ENCODE measurements around the gene STAT1.
"Not testable (repeated sequence)": the region's sequence is repeated elsewhere in the genome, so short reads cannot be mapped to it uniquely, and the experiment has no call there.

The STAT1 gene

DNA sequence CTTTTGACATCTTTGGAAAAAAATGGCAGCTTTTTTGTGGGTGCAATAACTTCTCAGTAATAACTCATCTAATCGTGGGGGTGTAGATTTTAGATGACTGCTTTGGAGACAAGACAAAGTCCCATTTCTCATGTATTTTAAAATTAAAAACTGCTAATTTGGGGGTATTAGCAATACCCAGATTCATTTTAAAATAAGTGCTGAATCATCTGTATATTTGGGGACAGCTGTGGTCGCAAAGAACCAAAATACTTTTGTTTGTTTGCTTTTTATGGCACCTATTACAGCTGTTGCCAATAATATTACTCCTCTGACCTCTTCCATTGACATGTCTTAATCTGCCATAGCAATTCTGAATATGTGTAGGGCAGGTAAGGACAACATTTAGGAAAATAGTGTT is 45.4 kb downstream of the STAT1 start:
- no peak for FAIRE-seq
- DNase-seq (ENCODE audit: insufficient read length), result no peak
- no peak for TF ChIP-seq POLR2A (IDR thresholded peaks at IDR 0.05; ENCODE audit: low read depth, low read length)
- TF ChIP-seq TAF1 (IDR thresholded peaks at IDR 0.05; ENCODE audit: borderline replicate concordance, low read depth, low read length), result no peak
- TF ChIP-seq POLR2AphosphoS5 (IDR thresholded peaks at IDR 0.05; ENCODE audit: low read depth, low read length), result no peak

DNA sequence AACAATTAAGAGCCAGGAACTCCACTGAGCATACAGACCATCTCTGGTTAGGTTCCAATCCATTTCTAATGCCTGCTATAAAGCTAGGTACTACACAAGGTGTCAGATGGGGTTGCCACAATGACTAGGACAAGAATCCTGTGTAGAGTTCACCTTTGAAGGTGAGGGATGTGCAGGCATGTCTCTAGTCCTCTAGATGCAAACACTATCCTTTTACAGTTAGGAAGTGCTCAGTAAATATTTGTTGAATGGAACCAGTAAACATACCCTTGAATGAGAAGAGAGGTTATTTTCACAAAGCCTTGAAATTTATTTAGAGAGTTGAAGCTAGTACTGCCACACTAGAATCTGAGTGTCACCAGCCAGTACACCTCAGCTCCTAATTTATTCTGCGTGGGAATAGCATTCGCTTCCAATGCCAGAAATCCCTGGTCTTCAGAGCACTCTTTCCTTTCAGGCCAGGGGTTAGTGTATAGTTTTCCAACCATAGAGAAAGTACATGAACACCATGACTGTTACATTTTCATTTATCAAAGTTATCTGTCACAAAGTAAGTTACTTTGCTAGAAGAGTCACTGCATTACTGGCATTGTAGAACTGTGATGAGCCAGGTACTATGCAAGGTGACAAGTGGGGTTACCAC is 48.3 kb downstream of the STAT1 start:
- TF ChIP-seq TAF1 (IDR thresholded peaks at IDR 0.05; ENCODE audit: borderline replicate concordance, low read depth, low read length) (no peak), POLR2AphosphoS5 (IDR thresholded peaks at IDR 0.05; ENCODE audit: low read depth, low read length) (peak; percentile 87), POLR2A (IDR thresholded peaks at IDR 0.05; ENCODE audit: low read depth, low read length) (peak; percentile 55)
- FAIRE-seq (no peak), DNase-seq (ENCODE audit: insufficient read length) (no peak)

DNA sequence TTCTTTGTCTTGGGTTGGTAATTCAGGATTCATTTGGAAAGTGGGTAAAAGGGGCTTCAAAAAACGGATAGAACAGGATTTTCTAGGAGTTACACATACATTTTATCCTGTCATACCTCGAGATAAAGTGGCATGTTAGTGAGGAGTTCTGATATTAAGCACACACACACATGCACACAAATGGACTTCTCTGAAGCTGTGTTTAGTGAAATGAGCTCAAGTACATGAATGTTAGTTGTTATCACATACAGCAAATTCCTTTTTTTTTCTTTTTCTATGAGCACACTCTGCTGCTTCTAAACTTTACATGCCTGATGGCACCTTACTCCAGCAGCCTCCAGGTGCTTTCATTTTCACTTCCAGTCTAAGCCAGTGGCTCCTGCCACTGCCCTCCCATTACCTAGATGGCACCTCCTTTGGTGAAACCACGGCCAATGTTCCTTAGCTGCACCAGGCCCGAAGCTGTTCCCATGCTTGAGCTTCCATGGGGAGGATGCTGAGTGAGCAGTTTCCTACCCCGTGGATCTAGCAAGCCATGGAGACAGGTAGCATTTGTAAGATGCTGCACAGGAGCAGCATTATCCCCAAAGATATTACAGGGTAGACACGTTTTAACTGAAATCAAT is 49.7 kb downstream of the STAT1 start:
- DNase-seq (ENCODE audit: insufficient read length) (no peak), FAIRE-seq (peak; percentile 79)
- TF ChIP-seq POLR2AphosphoS5 (IDR thresholded peaks at IDR 0.05; ENCODE audit: low read depth, low read length) (peak; percentile 97), TAF1 (IDR thresholded peaks at IDR 0.05; ENCODE audit: borderline replicate concordance, low read depth, low read length) (no peak), POLR2A (IDR thresholded peaks at IDR 0.05; ENCODE audit: low read depth, low read length) (peak; percentile 91)

DNA sequence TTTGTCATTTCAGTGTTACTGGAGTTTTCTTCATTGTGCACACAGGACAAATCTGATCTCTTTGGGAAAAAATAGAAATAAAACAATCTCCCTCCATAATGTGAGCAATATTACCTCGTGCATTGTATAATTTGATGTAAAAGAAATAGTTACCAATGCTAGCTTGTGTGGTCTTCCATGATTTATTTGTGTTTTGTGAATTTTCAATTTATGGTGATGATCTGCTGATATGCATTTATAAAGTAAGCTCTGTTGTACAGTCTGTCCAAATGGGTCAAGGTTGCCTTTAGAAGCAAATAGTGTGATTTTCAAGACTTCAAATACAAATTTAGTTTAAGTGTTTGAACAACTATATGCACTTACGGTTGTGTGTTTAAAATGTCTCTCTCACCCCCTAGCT is 50.9 kb downstream of the STAT1 start:
- no peak for TF ChIP-seq TAF1 (IDR thresholded peaks at IDR 0.05; ENCODE audit: borderline replicate concordance, low read depth, low read length)
- TF ChIP-seq POLR2AphosphoS5 (IDR thresholded peaks at IDR 0.05; ENCODE audit: low read depth, low read length), result peak; percentile 65; the same call in 1 of the 2 replicates
- no peak for FAIRE-seq
- no peak for DNase-seq (ENCODE audit: insufficient read length)

DNA sequence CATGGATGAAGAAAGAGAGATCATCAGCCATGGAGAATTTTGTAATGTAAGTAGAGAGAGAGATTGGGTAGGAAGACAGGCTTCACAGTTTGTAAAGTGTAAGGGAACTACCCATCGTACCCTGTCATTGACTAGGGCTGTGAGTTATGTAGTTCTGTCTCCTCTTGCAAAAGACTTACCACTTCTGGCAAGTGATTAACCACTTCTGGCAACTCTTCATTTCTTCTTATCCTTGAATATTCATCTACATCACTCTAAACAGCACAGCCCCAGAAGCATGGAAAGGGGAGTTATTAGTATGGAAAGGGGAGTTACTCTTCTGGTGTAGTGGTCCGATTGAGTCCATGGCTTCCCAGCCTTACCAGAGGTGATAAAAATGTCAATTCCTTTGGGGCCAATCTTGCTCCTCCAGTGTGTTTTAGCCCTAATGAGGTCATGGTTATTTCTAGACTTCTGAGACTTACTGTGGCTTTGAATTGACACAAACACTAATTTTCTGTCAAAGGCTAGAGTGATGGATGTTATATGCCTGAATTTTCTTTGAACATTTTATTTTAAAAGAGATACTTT is 52.0 kb downstream of the STAT1 start:
- DNase-seq (ENCODE audit: insufficient read length), result no peak
- TF ChIP-seq POLR2AphosphoS5 (IDR thresholded peaks at IDR 0.05; ENCODE audit: low read depth, low read length), result peak; percentile 80
- peak; percentile 73 for TF ChIP-seq POLR2A (IDR thresholded peaks at IDR 0.05; ENCODE audit: low read depth, low read length)
- no peak for TF ChIP-seq TAF1 (IDR thresholded peaks at IDR 0.05; ENCODE audit: borderline replicate concordance, low read depth, low read length)
- peak; percentile 48 for FAIRE-seq

DNA sequence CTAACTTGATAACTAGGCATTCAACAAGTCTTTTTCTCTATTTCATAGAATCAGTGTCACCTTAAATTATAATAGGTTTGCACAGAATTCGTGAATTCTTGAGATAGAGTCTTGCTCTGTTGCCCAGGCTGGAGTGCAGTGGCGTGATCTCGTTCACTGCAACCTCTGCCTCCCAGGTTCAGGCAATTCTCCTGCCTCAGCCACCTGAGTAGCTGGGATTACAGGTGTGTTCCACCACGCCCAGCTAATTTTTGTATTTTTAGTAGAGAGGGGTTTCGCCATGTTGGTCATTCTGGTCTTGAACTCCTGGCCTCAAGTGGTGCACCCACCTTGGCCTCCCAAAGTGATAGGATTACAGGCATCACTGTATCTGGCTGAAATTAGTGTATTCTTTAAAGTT is 52.9 kb downstream of the STAT1 start:
- not testable (repeated sequence) for FAIRE-seq

DNA sequence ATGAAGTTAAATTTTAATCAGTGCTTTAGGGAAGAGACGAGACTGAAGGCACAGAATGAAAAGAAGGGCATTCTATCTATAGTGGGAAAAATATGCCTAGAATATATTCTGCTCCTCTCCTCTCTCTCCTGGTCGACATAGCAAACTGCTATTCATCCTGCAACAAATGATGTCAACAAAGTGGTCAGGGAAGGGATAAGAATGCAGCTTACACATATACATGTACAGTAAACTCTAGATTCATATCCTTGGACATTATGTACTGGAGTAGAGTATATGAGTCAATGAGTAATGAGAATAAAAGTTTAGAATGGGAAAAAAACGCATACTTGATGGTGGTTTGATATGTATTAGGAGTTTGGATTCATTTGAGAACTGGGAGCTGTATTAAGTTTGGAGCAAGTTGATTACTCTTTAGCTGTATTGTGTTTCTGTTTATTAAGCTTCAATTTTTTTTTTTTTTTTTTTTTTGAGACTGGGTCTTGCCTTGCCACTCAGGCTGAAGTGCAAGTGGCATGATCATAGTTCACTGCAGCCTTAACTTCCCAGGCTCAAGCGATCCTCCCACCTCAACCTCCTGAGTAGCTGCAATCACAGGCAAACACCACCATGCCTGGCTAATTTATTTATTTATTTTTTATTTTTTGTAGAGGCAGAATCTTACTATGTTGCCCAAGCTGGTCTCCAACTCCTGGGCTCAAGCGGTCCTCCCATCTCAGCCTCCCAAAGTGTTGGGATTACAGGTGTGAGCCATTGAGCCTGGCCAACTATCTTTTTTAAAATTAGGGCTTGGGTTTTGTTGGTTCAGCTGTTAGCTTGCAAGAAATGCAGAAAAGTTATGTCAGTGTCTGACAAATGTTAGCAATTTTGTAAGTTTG is 53.8 kb downstream of the STAT1 start:
- peak; percentile 49; the same call in 1 of the 2 replicates for TF ChIP-seq POLR2A (IDR thresholded peaks at IDR 0.05; ENCODE audit: low read depth, low read length)
- TF ChIP-seq TAF1 (IDR thresholded peaks at IDR 0.05; ENCODE audit: borderline replicate concordance, low read depth, low read length), result no peak
- peak; percentile 39; the same call in 1 of the 2 replicates for TF ChIP-seq POLR2AphosphoS5 (IDR thresholded peaks at IDR 0.05; ENCODE audit: low read depth, low read length)
- FAIRE-seq, result no peak
- DNase-seq (ENCODE audit: insufficient read length), result no peak

More for the DNA sequence above, 52.9 kb downstream of the STAT1 start:
- DNase-seq (ENCODE audit: insufficient read length), result not testable (repeated sequence)

DNA sequence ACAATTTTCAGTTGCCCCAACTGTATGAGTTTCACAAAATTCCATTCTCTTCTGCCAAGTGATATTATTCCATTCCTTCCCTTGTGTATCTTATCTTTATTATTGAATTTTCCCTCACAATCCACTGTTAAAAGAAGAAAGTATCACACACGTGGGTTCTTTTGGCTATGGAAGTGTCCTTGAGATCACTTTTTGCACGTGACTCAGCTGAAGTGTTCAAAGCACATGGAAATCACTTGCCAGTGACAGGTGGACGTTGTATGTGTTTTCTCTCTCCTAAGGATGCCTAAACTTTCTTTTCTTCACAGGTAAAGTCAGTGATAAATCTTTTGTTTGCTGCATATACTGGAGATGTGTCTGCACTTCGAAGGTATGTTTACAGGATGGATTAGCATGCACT is 60.7 kb downstream of the STAT1 start:
- DNase-seq (ENCODE audit: insufficient read length) (no peak), FAIRE-seq (no peak)
- TF ChIP-seq TAF1 (IDR thresholded peaks at IDR 0.05; ENCODE audit: borderline replicate concordance, low read depth, low read length) (no peak), POLR2AphosphoS5 (IDR thresholded peaks at IDR 0.05; ENCODE audit: low read depth, low read length) (no peak)

DNA sequence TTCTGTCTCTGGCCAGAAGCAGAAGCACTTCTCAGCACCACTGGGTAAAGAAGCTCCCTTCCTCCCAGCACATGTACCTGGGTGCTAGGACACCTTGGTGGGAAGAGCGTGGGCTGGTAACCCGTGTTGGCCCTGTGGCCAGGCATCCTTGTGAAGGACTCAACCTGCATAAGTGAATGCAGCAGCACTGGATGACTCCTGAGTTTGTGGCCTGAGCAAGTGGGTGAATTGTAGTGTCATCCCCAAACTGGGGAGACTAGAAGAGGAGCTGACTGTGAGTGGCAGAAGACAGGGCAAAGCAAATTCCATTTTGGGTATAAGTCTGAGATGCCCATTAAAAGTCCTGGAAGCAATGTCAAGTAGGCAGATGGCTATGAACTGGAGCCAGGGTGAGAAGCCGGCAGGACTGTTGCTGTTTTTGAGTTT is 63.4 kb downstream of the STAT1 start:
- DNase-seq (ENCODE audit: insufficient read length), result no peak

DNA sequence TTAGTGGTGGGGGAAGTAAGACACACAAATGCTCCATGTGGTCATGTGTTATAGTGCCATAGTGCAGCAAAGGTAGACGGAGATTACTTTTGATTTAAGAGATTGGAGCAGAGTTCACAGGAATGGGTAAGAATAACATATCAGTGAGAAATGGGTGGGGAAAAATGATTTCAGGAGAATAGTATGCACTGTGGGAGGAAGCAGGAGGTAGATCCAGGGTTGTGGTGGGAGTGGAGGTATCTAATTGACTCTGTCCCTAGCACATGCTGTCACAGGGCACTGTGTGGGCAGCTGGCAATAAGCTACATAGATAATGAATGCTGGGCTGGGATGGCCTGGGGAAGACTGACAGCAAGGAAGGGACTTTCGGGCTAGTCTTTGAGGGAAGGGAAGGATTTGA is 65.3 kb downstream of the STAT1 start:
- TF ChIP-seq TAF1 (IDR thresholded peaks at IDR 0.05; ENCODE audit: borderline replicate concordance, low read depth, low read length) (no peak), POLR2A (IDR thresholded peaks at IDR 0.05; ENCODE audit: low read depth, low read length) (no peak), POLR2AphosphoS5 (IDR thresholded peaks at IDR 0.05; ENCODE audit: low read depth, low read length) (no peak)
- DNase-seq (ENCODE audit: insufficient read length) (no peak), FAIRE-seq (peak; percentile 86)

More for the DNA sequence above, 63.4 kb downstream of the STAT1 start:
- TF ChIP-seq POLR2A (IDR thresholded peaks at IDR 0.05; ENCODE audit: low read depth, low read length) (no peak), POLR2AphosphoS5 (IDR thresholded peaks at IDR 0.05; ENCODE audit: low read depth, low read length) (no peak), TAF1 (IDR thresholded peaks at IDR 0.05; ENCODE audit: borderline replicate concordance, low read depth, low read length) (no peak)
- FAIRE-seq, result no peak

DNA sequence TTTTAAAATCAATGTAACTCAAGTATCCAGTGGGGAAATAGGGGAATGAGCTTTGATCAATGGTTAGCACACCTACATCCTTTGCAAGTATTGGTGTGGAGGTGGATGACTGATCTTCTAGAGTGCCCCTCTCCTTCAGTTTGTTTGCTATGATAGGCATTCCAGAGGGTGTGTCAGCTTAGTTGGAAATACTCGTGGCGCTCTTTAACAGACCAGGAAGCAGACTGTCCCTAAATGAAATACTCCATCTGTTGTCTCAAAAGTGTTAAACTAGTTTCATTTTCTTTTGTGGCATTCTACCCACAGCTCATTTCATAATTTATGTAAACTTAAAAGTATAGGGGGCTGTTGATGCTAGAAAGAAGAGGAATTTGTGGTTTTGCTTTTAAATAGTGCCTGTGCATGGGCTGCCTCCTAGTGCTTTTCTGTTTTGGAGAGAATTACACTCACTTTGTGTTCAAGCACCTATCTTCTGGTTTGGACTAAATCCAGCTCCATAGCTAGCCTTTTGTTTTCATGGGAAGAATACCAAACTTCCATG is 66.2 kb downstream of the STAT1 start:
- DNase-seq (ENCODE audit: insufficient read length), result no peak
- FAIRE-seq, result peak; percentile 65
- TF ChIP-seq POLR2A (IDR thresholded peaks at IDR 0.05; ENCODE audit: low read depth, low read length), result no peak
- TF ChIP-seq TAF1 (IDR thresholded peaks at IDR 0.05; ENCODE audit: borderline replicate concordance, low read depth, low read length), result no peak
- no peak for TF ChIP-seq POLR2AphosphoS5 (IDR thresholded peaks at IDR 0.05; ENCODE audit: low read depth, low read length)

Measured in GM12892 (cell line).